NOMO-1 treated with DMSO at 0.1 percent for 48 hours (cell line): ENCODE measurements around the gene RPS19.

Source experiments
- DNase-seq: peaks from one replicate; lab custom pipeline; 2025; ENCODE audit not compliant: unreplicated experiment; lab: John Stamatoyannopoulos, UW

The RPS19 gene

DNA sequence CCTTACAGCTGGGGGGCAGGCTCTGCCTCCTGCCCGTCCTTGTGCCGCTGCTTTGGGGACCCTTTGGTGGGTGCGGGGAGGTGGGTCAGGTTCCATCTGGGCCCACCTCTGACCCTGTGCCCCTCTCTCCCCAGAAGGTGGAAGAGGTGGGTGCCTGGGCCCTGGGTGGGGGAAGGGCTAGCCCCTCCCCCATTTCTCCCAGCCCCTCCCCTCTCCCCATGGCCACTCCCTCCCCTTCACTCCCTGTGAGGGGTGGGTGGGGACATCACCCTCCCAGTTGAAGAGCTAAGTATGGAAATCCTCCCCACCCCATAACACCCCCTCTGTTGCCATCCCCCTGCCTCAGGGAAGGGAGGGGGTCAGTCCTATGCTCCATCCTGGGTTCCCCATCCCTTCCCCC, 37.1 kb downstream of the RPS19 start:
- no peak for DNase-seq

DNA sequence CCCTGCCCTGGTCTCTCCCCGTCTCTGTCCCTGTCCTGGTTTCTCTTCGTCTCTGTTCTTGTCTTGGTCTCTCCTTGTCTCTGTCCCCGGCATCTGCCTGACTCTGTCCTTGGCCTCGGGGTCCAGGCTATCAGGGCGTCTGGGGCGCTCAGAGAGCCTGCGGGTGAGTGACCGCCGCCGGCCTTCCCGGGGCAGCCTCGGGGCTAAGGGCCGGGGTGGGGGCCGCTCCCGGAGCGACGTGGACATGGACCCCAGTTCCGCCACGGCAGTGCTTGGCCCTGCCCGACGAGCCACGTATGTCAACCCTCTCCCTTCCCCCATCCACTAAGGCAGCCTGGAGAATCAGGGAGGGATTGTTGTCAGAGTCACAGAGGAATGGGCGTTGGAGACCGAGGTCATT, 37.8 kb downstream of the RPS19 start:
- DNase-seq, result no peak

GRCh38 chr19:41898235-41898634, 38.2 kb downstream of the RPS19 start:
- DNase-seq, result no peak

GRCh38 chr19:41901707-41902360, 41.8 kb downstream of the RPS19 start:
- DNase-seq, result no peak

GRCh38 chr19:41902594-41902993, 42.5 kb downstream of the RPS19 start:
- no peak for DNase-seq

DNA sequence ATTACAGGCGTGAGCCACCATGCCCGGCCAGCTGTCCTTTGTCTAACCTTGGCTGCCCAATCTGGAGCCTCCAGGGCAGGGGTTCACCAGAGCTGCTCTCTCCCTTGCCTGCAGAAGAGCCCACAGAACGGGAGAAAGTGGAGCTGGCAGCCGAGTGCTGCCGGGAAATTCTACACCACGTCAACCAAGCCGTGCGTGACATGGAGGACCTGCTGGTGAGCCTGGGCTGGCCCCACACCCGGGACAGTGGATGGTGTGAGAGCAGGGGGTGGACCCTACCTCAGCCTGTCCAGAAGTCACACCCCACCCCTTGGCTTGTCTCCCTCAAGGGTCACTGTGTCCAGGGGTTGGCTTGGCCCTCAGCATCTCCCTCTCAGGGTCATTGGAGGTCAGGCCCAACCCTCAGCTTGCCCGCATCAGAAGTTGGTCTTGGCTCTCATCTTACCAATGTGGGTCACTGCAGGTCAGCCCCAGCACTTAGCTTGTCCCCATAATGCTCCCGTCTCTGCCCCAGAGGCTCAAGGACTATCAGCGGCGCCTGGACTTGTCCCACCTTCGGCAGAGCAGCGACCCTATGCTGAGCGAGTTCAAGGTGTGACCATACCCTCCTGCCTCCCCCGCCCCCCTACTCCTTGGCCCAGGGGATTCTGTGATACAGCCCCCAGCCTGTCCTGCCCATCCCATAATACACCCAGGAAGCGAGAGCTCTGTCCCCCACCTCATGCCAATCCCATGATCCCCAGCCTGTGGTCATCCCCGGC, 43.3 kb downstream of the RPS19 start:
- no peak for DNase-seq

GRCh38 chr19:41904118-41904870, 44.2 kb downstream of the RPS19 start:
- no peak for DNase-seq

GRCh38 chr19:41905273-41906002, 45.4 kb downstream of the RPS19 start:
- DNase-seq, result no peak

- no peak for DNase-seq
These were observed 46.2 kb downstream of the RPS19 start for GRCh38 chr19:41906271-41906670.

- DNase-seq, result no peak
These were observed 47.0 kb downstream of the RPS19 start for GRCh38 chr19:41906916-41907680.

DNA sequence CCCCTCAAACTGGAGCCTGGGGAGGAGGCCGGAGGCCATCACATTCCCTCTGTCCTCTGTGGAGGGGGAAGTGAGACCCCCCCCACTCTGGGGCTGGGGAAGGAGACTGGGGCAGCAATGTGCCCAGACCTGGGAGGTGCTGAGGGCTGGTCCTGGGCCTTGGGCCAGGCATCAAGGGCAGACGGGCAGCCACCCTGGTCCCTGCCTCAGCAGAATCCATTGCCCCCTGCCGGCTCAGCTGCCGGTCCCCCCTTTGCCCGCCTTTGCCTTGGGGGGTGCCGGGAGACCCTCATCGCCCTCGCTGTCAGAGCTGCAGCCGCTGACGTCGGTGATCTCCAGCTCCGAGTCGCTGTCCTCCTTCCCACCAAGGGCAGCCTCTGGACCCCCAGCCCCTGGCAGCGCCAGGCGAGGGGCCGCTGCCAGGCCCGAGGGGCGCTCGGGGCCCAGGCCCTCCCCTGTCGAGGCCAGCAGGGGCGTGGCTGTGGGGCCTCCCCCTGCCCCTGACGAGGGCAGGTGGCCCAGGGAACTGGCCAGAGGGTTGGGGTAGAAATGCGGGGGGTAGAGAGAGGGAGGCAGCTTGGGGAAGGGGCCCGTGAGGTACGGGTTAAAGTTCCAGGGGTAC, 48.0 kb downstream of the RPS19 start:
- DNase-seq, result no peak

- no peak for DNase-seq
These were observed 48.8 kb downstream of the RPS19 start for GRCh38 chr19:41908724-41909464.

DNA sequence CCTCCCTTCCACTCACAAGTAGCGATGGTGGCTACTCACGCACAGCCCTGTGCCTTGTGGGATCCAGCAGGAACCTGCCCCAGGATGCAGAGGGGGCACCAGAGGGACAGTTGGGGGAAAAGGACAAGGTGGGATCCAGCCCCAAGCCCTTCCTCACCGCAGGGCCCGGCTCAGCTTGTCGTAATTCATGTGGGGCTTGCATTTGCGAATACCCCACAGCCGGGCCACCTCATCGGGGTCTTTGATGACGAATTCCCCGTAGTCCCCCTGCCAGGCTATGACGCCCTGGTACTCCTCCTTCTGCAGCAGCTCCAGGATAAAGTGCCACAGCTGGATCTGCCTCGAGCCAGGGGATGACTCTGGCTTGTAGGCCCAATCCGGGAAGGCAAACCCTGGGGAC, 49.7 kb downstream of the RPS19 start:
- DNase-seq, result no peak

DNA sequence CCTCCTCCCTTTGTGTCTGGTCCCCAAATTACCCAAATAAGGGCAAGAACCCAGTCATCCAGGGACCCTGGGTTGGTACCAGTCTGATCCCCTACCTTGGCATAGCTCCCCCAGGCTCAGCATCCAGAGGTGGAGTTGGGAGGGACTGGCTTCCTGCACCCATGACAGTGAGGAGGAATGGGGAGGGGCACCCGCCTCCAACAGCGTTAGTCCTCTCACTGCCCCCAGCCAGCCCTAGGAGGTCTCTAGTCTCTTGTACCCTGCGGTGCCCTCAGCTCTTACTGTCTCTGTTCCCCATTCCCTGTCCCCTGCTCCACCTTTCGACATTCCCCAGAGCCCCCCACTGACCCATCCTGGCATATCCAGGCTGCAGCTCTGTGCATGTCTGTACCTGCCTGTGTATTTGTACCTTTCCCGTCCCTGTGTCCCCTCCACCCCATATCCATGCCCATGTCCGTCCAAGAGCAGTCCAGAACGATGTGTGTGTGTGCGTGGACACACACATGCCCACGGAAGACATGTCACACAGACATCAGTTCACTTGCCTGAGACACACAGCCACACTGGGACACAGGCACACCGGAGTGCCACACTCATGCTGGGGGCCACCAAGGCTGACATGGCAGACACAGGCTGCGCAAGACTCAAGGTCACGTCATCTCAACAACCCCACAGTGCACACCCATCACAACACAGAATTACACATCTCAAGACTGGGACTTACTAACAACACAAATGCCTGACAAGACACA, 50.4 kb downstream of the RPS19 start:
- no peak for DNase-seq

DNA sequence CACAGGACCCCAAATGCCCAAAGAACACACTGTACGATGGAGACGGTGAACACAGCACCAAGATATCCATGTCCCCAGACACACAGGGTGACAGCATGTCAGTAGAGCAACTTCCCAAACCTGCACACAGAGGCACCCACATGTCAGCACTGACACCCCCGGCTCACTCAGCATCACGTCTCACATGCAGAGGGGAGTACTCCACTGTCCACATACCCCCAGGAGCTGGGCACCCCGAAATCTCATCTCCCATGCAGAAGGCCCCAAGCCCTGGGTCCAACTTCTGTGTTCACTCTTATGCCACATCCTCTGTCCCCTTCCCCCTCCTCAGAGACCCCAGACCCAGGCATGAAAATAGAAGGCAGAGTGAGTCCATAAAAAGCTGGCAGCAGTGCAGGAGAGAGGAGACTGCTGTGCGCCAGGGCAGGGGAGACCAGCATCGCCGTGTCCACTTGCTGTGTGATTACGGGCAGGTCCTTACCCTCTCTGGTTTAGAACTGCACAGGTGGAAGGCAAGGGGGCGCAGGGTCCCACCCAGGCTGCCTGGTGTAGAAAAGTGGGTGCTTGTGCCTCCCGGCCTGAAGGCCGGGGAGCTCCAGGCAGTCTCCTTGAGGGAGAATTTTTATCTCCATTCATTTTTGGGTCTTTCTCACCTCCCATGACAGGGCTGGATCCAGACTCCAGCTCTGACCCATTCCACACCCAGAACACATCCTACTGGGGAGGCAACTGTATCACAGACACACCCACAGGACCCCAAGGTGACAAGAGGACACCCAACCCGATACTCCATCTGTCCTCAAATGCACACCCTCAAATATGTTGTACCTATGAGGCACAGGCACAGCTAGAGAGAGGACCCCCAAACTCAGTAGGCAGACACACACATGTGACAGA, 51.2 kb downstream of the RPS19 start:
- DNase-seq, result no peak

- DNase-seq, result no peak
These were observed 52.1 kb downstream of the RPS19 start for GRCh38 chr19:41911889-41912731.
